GM19438 (cell line): ENCODE measurements around the gene PHKB.
"Not testable (repeated sequence)": the region's sequence is repeated elsewhere in the genome, so short reads cannot be mapped to it uniquely, and the experiment has no call there.

ENCODE experiments used
- ATAC-seq: cut with Tn5 transposase; IDR thresholded peaks from one replicate; pipeline ENCODE4 v1.9.1; 2021; ENCODE audit warnings: low read depth; ENCODE audit not compliant: unreplicated experiment

PHKB gene

GRCh38 chr16:47554587-47554986, 93.5 kb downstream of the PHKB start:
- not testable (repeated sequence) for ATAC-seq

- no peak for ATAC-seq
Observed at GRCh38 chr16:47561286-47561685, 100.2 kb downstream of the PHKB start.

- no peak for ATAC-seq
Observed at GRCh38 chr16:47562366-47562765, 101.2 kb downstream of the PHKB start.

- no peak for ATAC-seq
Observed at GRCh38 chr16:47565454-47565853, 104.3 kb downstream of the PHKB start.

- no peak for ATAC-seq
Observed at GRCh38 chr16:47567321-47567720, 106.2 kb downstream of the PHKB start.

GRCh38 chr16:47568351-47568750, 107.2 kb downstream of the PHKB start:
- no peak for ATAC-seq

- ATAC-seq, result no peak
Observed at GRCh38 chr16:47571049-47571448, 109.9 kb downstream of the PHKB start.

GRCh38 chr16:47571711-47572110, 110.6 kb downstream of the PHKB start:
- no peak for ATAC-seq

GRCh38 chr16:47574091-47575054, 113.2 kb downstream of the PHKB start:
- ATAC-seq, result no peak

- ATAC-seq, result no peak
Observed at GRCh38 chr16:47577029-47577428, 115.9 kb downstream of the PHKB start.

GRCh38 chr16:47578033-47578432, 116.9 kb downstream of the PHKB start:
- no peak for ATAC-seq

- no peak for ATAC-seq
Observed at GRCh38 chr16:47578573-47578972, 117.4 kb downstream of the PHKB start.

GRCh38 chr16:47581114-47581513, 120.0 kb downstream of the PHKB start:
- ATAC-seq, result no peak

- ATAC-seq, result no peak
Observed at GRCh38 chr16:47584464-47585225, 123.5 kb downstream of the PHKB start.

GRCh38 chr16:47586121-47586520, 125.0 kb downstream of the PHKB start:
- no peak for ATAC-seq

GRCh38 chr16:47590472-47590871, 129.3 kb downstream of the PHKB start:
- ATAC-seq, result no peak

- no peak for ATAC-seq
Observed at GRCh38 chr16:47592232-47592631, 131.1 kb downstream of the PHKB start.

GRCh38 chr16:47599512-47599911, 138.4 kb downstream of the PHKB start:
- ATAC-seq, result peak; percentile 68

- no peak for ATAC-seq
Observed at GRCh38 chr16:47600376-47600775, 139.2 kb downstream of the PHKB start.

- no peak for ATAC-seq
Observed at GRCh38 chr16:47604306-47604705, 143.2 kb downstream of the PHKB start.

- ATAC-seq, result no peak
Observed at GRCh38 chr16:47611042-47611441, 149.9 kb downstream of the PHKB start.
